MM.1S (cell line): ENCODE measurements around the gene MMAB.

ENCODE experiments used
- DNase-seq: peaks from one replicate; pipeline ENCODE4 v3.0.0-alpha.2; 2015
- H2AFZ ChIP-seq: fragments of 300-600 bp; sonication (generic); 2 replicates; pipeline ENCODE4 v1.6.0; 2016; ENCODE audit warnings: antibody characterized with exemption, low read length
- H3F3A ChIP-seq: fragments of 300-600 bp; sonication (generic); 2 replicates; pipeline ENCODE4 v1.6.1; 2016; ENCODE audit warnings: mild to moderate bottlenecking, antibody characterized with exemption, low read length, moderate library complexity, mixed read lengths; ENCODE audit not compliant: insufficient read depth
- H3K27ac ChIP-seq: fragments of 300-600 bp; sonication (generic); 2 replicates; pipeline ENCODE4 v1.5.1; 2016; ENCODE audit warnings: mild to moderate bottlenecking, low read length
- H3K27me3 ChIP-seq: fragments of 300-600 bp; sonication (generic); replicated peaks from 2 replicates; pipeline ENCODE4 v1.6.0; 2016; ENCODE audit warnings: low read length; ENCODE audit not compliant: insufficient read depth
- H3K36me3 ChIP-seq: fragments of 300-600 bp; sonication (generic); replicated peaks from 2 replicates; pipeline ENCODE4 v1.6.1; 2016; ENCODE audit warnings: mild to moderate bottlenecking, low read length, mixed read lengths; ENCODE audit not compliant: insufficient read depth
- H3K4me1 ChIP-seq: fragments of 300-600 bp; sonication (generic); 2 replicates; pipeline ENCODE4 v1.6.1; 2016; ENCODE audit warnings: low read length, mixed read lengths
- H3K4me2 ChIP-seq: fragments of 300-600 bp; sonication (generic); 2 replicates; pipeline ENCODE4 v1.6.0; 2016; ENCODE audit warnings: low read depth, low read length
- H3K4me3 ChIP-seq: fragments of 300-600 bp; sonication (generic); 2 replicates; pipeline ENCODE4 v1.5.1; 2016; ENCODE audit warnings: low read length, mixed read lengths
- H3K79me2 ChIP-seq: fragments of 300-600 bp; sonication (generic); 2 replicates; pipeline ENCODE4 v1.6.1; 2016; ENCODE audit warnings: mixed run types, low read length, mixed read lengths
- H3K9ac ChIP-seq: fragments of 300-600 bp; sonication (generic); 2 replicates; pipeline ENCODE4 v1.6.1; 2016; ENCODE audit warnings: low read length, mixed read lengths
- H3K9me2 ChIP-seq: fragments of 300-600 bp; sonication (generic); replicated peaks from 2 replicates; pipeline ENCODE4 v1.6.1; 2016; ENCODE audit warnings: mild to moderate bottlenecking, low read length, mixed read lengths; ENCODE audit not compliant: insufficient read depth
- H3K9me3 ChIP-seq: fragments of 300-600 bp; sonication (generic); replicated peaks from 2 replicates; pipeline ENCODE4 v1.6.1; 2016; ENCODE audit warnings: mild to moderate bottlenecking, low read length, mixed read lengths; ENCODE audit not compliant: insufficient read depth
- H4K20me1 ChIP-seq: fragments of 300-600 bp; sonication (generic); 2 replicates; pipeline ENCODE4 v1.6.1; 2016; ENCODE audit warnings: mild to moderate bottlenecking, low read length, moderate library complexity, mixed read lengths; ENCODE audit not compliant: insufficient read depth
- EZH2 ChIP-seq: fragments of 300-600 bp; sonication (generic); optimal IDR thresholded peaks from 2 replicates; pipeline ENCODE3; 2017; ENCODE audit warnings: low read depth, mild to moderate bottlenecking, antibody characterized with exemption, low read length, mixed read lengths
- EZH2phosphoT487 ChIP-seq: fragments of 300-600 bp; sonication (generic); IDR thresholded peaks from 2 replicates; pipeline ENCODE4 v1.6.1; 2018; ENCODE audit warnings: antibody characterized with exemption, low read length
- TF ChIP-seq, protein P1 (sequence below): fragments of 300-600 bp; sonication (generic); IDR thresholded peaks from 2 replicates; pipeline ENCODE4 v1.5.1; 2016; ENCODE audit warnings: antibody characterized with exemption, low read length, mixed read lengths

Gene MMAB

DNA sequence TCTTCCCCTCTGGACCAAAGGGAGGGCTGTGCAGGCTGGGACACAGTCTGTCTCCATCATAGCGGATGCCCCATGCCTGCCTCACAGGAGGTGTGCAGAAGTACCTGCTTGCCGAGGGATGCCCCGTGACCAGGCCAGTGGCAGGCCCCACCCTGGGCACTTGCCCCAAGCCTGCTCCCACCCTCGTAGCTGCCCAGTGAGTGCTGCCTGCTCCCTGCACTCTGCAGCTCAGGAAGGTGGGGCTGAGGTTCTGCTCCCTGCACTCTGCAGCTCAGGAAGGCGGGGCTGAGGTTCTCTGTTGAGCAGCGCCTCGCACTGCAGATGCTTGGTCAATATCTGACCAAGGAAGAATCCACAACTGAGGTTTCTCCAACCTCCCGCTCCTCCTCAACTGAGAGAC is 6.9 kb downstream of the MMAB start:
- Histone ChIP-seq H3K27me3 (no peaks in the 10 kb centered on the region), H3K27ac (no peak overlapping the region), H3F3A (no peaks in the 10 kb centered on the region), H3K9me2 (no peaks in the 10 kb centered on the region), H3K79me2 (no peaks in the 10 kb centered on the region), H2AFZ (no peak overlapping the region), H3K36me3 (no peaks in the 10 kb centered on the region), H3K9ac (no peak overlapping the region), H3K9me3 (no peaks in the 10 kb centered on the region), H3K4me2 (no peak overlapping the region), H4K20me1 (no peaks in the 10 kb centered on the region), H3K4me1 (no peaks in the 10 kb centered on the region), H3K4me3 (no peak overlapping the region)
- TF ChIP-seq, protein P1, sequence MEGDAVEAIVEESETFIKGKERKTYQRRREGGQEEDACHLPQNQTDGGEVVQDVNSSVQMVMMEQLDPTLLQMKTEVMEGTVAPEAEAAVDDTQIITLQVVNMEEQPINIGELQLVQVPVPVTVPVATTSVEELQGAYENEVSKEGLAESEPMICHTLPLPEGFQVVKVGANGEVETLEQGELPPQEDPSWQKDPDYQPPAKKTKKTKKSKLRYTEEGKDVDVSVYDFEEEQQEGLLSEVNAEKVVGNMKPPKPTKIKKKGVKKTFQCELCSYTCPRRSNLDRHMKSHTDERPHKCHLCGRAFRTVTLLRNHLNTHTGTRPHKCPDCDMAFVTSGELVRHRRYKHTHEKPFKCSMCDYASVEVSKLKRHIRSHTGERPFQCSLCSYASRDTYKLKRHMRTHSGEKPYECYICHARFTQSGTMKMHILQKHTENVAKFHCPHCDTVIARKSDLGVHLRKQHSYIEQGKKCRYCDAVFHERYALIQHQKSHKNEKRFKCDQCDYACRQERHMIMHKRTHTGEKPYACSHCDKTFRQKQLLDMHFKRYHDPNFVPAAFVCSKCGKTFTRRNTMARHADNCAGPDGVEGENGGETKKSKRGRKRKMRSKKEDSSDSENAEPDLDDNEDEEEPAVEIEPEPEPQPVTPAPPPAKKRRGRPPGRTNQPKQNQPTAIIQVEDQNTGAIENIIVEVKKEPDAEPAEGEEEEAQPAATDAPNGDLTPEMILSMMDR, result no peak
- no peak for TF ChIP-seq EZH2
- no peak for TF ChIP-seq EZH2phosphoT487
- DNase-seq, result no peak

DNA sequence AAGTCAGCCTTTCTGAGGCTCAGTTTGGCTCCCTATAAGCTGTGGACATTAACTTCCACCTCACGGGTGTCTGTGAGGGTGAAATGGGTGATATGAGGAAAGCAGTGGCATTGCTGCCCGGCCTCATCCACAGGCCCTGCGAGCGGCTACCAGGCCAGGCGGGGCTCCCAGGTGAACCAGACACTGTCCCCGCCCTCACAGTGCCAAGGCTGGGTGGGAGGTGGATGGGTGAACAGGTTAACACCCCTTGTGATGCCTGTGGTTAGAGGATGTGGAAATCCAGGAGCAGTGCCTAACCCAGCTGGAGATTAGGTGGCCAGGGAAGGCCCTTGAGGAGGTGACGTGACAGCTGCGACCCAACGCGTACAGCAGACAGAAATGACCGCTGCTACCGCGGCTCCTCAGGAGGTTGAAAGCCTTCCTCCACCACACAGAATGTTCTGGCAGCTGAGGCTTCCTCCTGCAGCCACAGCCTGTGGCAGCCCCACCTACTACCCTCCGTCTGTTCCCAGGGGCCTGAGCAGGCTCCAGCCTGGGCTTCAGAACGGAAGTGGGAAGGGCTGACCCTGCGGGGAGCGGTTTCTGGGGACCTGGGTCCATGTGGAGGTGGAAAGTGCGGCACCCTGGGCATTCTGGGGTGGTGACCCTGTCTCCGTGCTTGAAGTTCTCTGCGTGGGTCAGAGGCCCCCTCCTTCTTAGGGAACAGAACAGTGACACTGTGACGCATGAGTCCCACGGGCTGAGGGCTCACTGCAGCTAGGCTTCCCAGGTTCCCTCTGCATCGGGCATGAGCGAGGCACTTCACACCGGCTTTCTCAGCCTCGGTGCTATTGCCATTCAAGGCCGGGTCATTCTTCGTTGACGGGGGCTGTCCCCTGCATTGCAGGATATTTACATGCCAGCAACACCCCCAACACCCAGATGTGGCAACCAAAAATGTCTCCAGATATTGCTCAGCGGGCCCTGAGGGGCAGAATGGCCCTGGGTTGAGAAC is 9.7 kb downstream of the MMAB start:
- no peak for DNase-seq
- Histone ChIP-seq H3K27ac (no peak overlapping the region), H2AFZ (no peak overlapping the region), H4K20me1 (no peaks in the 10 kb centered on the region), H3K27me3 (no peaks in the 10 kb centered on the region), H3K9me3 (no peaks in the 10 kb centered on the region), H3K79me2 (no peaks in the 10 kb centered on the region), H3K4me2 (no peak overlapping the region), H3K4me1 (no peaks in the 10 kb centered on the region), H3K9ac (no peak overlapping the region), H3K36me3 (no peaks in the 10 kb centered on the region), H3K9me2 (no peaks in the 10 kb centered on the region), H3K4me3 (no peak overlapping the region), H3F3A (no peaks in the 10 kb centered on the region)
- no peak for TF ChIP-seq EZH2phosphoT487
- no peak for TF ChIP-seq EZH2
- TF ChIP-seq, protein P1, result no peak

DNA sequence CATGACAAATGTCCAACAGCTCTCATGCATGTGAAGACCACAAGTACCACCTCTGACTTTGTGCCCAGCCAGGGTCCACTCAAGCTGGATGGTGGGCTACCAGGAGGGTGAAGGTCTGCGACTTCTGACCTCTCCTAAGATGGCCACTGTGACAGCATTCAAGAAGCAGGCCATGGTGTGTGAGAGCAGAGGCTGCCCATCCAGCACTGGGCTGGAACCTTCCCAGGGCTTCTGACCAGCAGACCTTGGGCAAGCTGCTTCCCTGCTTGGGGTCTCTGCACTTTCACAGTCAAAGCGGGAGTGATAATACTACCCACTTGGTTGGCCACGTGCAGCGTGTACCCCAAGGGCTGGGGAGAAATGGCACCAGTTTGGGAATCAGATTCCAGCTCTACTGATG is 10.4 kb downstream of the MMAB start:
- DNase-seq, result no peak
- H3F3A ChIP-seq, result no peaks in the 10 kb centered on the region
- H3K79me2 ChIP-seq, result no peaks in the 10 kb centered on the region
- no peaks in the 10 kb centered on the region for H3K9me3 ChIP-seq
- no peak overlapping the region for H3K9ac ChIP-seq
- H3K4me1 ChIP-seq, result no peaks in the 10 kb centered on the region
- H3K27me3 ChIP-seq, result no peaks in the 10 kb centered on the region
- no peaks in the 10 kb centered on the region for H3K9me2 ChIP-seq
- H3K36me3 ChIP-seq, result no peaks in the 10 kb centered on the region
- no peak overlapping the region for H2AFZ ChIP-seq
- H3K4me2 ChIP-seq, result no peak overlapping the region
- no peaks in the 10 kb centered on the region for H4K20me1 ChIP-seq
- TF ChIP-seq, protein P1, result no peak
- TF ChIP-seq EZH2 (no peak), EZH2phosphoT487 (no peak)
- no peak overlapping the region for H3K27ac ChIP-seq
- H3K4me3 ChIP-seq, result no peak overlapping the region
